WTC11 (cell line): ENCODE results near the gene GRAP2. TPM values are rescaled to one million over a fixed set of nuclear protein-coding genes. Genes with fewer than 3 reads are reported as not detected.
"Not testable (repeated sequence)": the region's sequence is repeated elsewhere in the genome, so short reads cannot be mapped to it uniquely, and the experiment has no call there.

ENCODE experiments used
- ATAC-seq: fragments of 200-7000 bp; cut with Tn5 transposase; 2 replicates; pipeline ENCODE4 v1.10.0; 2021; ENCODE audit warnings: mild to moderate bottlenecking, moderate library complexity
- CTCF ChIA-PET: fragments of 300-600 bp; sonication (Branson Sonifier 250); formaldehyde crosslinking; loops from one replicate; lab custom pipeline; 2021; ENCODE audit warnings: antibody characterized with exemption; lab: Charles Lee
- POLR2A ChIA-PET: fragments of 350-600 bp; sonication (Branson Sonifier 250); formaldehyde crosslinking; loops from one replicate; lab custom pipeline; 2021; ENCODE audit warnings: antibody characterized with exemption; lab: Charles Lee
- DNase-seq: peaks from one replicate; pipeline ENCODE4 v3.0.0; 2021; ENCODE audit warnings: low spot score
- H3K27ac Mint-ChIP-seq: 2 replicates; pipeline ENCODE4 v1.8.0; 2021; ENCODE audit warnings: mixed read lengths
- H3K27me3 Mint-ChIP-seq: 2 replicates; pipeline ENCODE4 v1.8.0; 2021; ENCODE audit warnings: low read depth, mild to moderate bottlenecking, moderate library complexity, mixed read lengths
- H3K36me3 Mint-ChIP-seq: 2 replicates; pipeline ENCODE4 v1.8.0; 2021; ENCODE audit warnings: mixed read lengths
- H3K4me1 Mint-ChIP-seq: 2 replicates; pipeline ENCODE4 v1.8.0; 2022; ENCODE audit warnings: mixed read lengths
- H3K4me3 Mint-ChIP-seq: 2 replicates; pipeline ENCODE4 v1.8.0; 2021; ENCODE audit warnings: mild to moderate bottlenecking, moderate library complexity, mixed read lengths
- H3K9me3 Mint-ChIP-seq: 2 replicates; pipeline ENCODE4 v1.8.0; 2021; ENCODE audit warnings: mixed read lengths
- ELF4 ChIP-seq: sonication (generic); formaldehyde crosslinking; IDR thresholded peaks from 2 replicates; pipeline ENCODE4 v1.8.1; 2022; ENCODE audit warnings: low read depth, mild to moderate bottlenecking, moderate library complexity, missing genetic modification reagents
- EMX1 ChIP-seq: fragments of 250-450 bp; sonication (Bioruptor Pico); IDR thresholded peaks from 2 replicates; pipeline ENCODE4 v1.8.0; 2021; ENCODE audit warnings: mild to moderate bottlenecking
- ESRRA ChIP-seq: sonication (generic); formaldehyde crosslinking; IDR thresholded peaks from 2 replicates; pipeline ENCODE4 v1.8.1; 2022; ENCODE audit warnings: mild to moderate bottlenecking, missing genetic modification reagents, borderline replicate concordance
- FOXK1 ChIP-seq: sonication (generic); formaldehyde crosslinking; IDR thresholded peaks from 2 replicates; pipeline ENCODE4 v1.8.0; 2022; ENCODE audit warnings: mild to moderate bottlenecking, moderate library complexity, missing genetic modification reagents
- IRF2 ChIP-seq: sonication (generic); formaldehyde crosslinking; IDR thresholded peaks from 2 replicates; pipeline ENCODE4 v1.8.0; 2022; ENCODE audit warnings: low read depth, missing genetic modification reagents, borderline replicate concordance
- JUN ChIP-seq: sonication (generic); formaldehyde crosslinking; IDR thresholded peaks from 2 replicates; pipeline ENCODE4 v1.8.0; 2023; ENCODE audit warnings: mild to moderate bottlenecking, missing genetic modification reagents
- KAT7 ChIP-seq: sonication (generic); formaldehyde crosslinking; IDR thresholded peaks from 2 replicates; pipeline ENCODE4 v1.8.1; 2023; ENCODE audit warnings: missing genetic modification reagents, mild to moderate bottlenecking, borderline replicate concordance
- MXD4 ChIP-seq: fragments of 250-450 bp; sonication (Bioruptor Pico); IDR thresholded peaks from 2 replicates; pipeline ENCODE4 v1.8.0; 2021; ENCODE audit warnings: mild to moderate bottlenecking, moderate library complexity, borderline replicate concordance
- NR1H2 ChIP-seq: sonication (generic); formaldehyde crosslinking; IDR thresholded peaks from 2 replicates; pipeline ENCODE4 v1.9.0; 2021; ENCODE audit warnings: mild to moderate bottlenecking, moderate library complexity, missing genetic modification reagents
- OVOL2 ChIP-seq: fragments of 250-450 bp; sonication (Bioruptor Pico); IDR thresholded peaks from 2 replicates; pipeline ENCODE4 v1.9.0; 2021; ENCODE audit warnings: mild to moderate bottlenecking, borderline replicate concordance
- TCF7 ChIP-seq: sonication (generic); formaldehyde crosslinking; IDR thresholded peaks from 2 replicates; pipeline ENCODE4 v1.8.0; 2022; ENCODE audit warnings: mild to moderate bottlenecking, low read depth, missing genetic modification reagents, moderate library complexity
- ZBTB21 ChIP-seq: sonication (generic); formaldehyde crosslinking; IDR thresholded peaks from 2 replicates; pipeline ENCODE4 v1.8.1; 2023; ENCODE audit warnings: mild to moderate bottlenecking, missing genetic modification reagents, borderline replicate concordance
- total RNA-seq: library from RNA; stranded (reverse); gene quantifications from 3 replicates; pipeline ENCODE4 v1.2.3, GENCODE V29; 2021
- TF ChIP-seq, protein P1 (sequence below): fragments of 250-450 bp; sonication (Bioruptor Pico); IDR thresholded peaks from 2 replicates; pipeline ENCODE4 v1.9.0; 2021; ENCODE audit warnings: mild to moderate bottlenecking, borderline replicate concordance
- TF ChIP-seq, protein P2 (sequence below): sonication (generic); formaldehyde crosslinking; IDR thresholded peaks from 2 replicates; pipeline ENCODE4 v1.8.1; 2023; ENCODE audit warnings: mild to moderate bottlenecking, missing genetic modification reagents, moderate library complexity

GRAP2 gene
- total RNA-seq, 1 experiment from 2014 or later, result 0.33 TPM

DNA sequence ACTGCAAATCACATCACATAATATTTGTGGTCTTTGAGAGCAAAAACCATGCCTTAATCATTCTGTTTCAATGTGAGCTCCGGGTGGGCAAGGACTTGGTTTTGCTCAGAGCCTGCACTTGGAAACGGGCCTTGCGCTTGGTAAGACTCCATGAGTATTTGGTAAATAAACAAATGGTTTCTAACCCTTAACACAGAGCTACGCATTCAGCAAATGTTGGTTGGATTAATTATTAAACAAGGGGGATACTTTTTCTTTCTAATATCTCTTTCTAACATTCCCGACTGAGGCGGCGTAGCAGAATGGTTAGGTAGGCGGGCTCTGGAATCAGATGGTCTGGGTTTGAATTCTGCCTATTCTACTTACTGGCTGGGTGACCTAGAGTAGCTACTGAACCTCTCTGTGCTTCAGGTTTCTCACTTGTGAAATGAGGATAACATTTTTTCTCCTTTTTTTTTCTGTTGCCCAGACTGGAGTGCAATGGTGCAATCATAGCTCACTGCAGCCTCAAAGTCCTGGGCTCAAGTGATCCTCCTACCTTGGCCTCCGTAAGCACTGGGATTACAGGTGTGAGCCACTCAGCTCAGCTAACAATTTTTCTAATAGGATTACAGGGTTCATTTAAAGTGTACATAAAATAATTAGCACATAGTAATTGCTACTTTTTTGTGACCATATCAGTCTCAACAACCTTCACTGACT is 90.4 kb downstream of the GRAP2 start (continued):
- TF ChIP-seq, protein P1, sequence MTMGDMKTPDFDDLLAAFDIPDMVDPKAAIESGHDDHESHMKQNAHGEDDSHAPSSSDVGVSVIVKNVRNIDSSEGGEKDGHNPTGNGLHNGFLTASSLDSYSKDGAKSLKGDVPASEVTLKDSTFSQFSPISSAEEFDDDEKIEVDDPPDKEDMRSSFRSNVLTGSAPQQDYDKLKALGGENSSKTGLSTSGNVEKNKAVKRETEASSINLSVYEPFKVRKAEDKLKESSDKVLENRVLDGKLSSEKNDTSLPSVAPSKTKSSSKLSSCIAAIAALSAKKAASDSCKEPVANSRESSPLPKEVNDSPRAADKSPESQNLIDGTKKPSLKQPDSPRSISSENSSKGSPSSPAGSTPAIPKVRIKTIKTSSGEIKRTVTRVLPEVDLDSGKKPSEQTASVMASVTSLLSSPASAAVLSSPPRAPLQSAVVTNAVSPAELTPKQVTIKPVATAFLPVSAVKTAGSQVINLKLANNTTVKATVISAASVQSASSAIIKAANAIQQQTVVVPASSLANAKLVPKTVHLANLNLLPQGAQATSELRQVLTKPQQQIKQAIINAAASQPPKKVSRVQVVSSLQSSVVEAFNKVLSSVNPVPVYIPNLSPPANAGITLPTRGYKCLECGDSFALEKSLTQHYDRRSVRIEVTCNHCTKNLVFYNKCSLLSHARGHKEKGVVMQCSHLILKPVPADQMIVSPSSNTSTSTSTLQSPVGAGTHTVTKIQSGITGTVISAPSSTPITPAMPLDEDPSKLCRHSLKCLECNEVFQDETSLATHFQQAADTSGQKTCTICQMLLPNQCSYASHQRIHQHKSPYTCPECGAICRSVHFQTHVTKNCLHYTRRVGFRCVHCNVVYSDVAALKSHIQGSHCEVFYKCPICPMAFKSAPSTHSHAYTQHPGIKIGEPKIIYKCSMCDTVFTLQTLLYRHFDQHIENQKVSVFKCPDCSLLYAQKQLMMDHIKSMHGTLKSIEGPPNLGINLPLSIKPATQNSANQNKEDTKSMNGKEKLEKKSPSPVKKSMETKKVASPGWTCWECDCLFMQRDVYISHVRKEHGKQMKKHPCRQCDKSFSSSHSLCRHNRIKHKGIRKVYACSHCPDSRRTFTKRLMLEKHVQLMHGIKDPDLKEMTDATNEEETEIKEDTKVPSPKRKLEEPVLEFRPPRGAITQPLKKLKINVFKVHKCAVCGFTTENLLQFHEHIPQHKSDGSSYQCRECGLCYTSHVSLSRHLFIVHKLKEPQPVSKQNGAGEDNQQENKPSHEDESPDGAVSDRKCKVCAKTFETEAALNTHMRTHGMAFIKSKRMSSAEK (CRISPR knock-in tag), result no peak
- TF ChIP-seq ESRRA (CRISPR knock-in tag), result no peak
- TF ChIP-seq OVOL2 (CRISPR knock-in tag), result no peak
- no peak for TF ChIP-seq JUN (CRISPR knock-in tag)
- no peak for TF ChIP-seq KAT7 (CRISPR knock-in tag)
- no peak for TF ChIP-seq TCF7
- TF ChIP-seq IRF2, result no peak
- TF ChIP-seq NR1H2 (CRISPR knock-in tag), result no peak

DNA sequence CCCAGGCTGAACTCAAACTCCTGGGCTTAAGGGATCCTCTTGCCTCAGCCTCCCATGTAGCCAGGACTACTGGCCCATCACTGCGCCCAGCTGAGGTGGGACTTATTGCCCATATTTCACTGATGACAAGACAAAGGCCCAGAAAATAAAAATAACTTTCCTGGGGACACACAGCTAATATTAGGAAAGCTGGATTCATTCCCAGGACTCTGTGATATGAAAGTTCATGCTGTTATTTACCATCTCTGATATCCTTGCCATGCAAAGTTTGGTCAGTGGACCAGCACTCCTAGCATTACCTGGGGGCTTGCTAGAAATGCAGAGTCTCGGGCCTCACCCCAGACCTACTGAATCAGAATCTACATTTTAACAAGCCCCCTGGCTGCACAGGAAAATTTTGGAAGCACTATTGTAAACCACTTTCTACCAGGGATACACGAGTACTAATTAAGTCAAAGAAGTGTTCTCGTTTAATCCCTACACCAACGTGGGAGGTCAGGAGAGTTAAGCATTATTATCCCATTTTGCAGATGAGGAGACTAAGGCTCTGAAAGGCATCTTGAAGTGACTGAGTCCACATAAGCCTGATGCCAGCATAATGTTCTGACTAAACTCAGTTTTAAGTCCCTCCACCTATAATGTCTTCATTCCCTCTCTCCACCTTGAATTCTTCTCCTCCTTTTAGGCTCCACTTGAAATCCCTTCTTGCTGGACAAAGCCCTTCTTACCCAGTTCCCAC is 91.4 kb downstream of the GRAP2 start:
- POLR2A ChIA-PET, result no interaction called here
- TF ChIP-seq FOXK1 (CRISPR knock-in tag) (no peak), EMX1 (CRISPR knock-in tag) (no peak), ESRRA (CRISPR knock-in tag) (no peak), ELF4 (CRISPR knock-in tag) (no peak), ZBTB21 (CRISPR knock-in tag) (no peak), MXD4 (no peak), KAT7 (CRISPR knock-in tag) (no peak)
- TF ChIP-seq, protein P1 (CRISPR knock-in tag), result no peak
- TF ChIP-seq, protein P2, sequence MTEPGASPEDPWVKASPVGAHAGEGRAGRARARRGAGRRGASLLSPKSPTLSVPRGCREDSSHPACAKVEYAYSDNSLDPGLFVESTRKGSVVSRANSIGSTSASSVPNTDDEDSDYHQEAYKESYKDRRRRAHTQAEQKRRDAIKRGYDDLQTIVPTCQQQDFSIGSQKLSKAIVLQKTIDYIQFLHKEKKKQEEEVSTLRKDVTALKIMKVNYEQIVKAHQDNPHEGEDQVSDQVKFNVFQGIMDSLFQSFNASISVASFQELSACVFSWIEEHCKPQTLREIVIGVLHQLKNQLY (CRISPR knock-in tag), result no peak
- H3K9me3 Mint-ChIP-seq, result no peaks in the 10 kb centered on the region
- CTCF ChIA-PET, result interaction anchor here (0.9 to 2.1 kb wide), 2 partner anchors 32 to 59 kb away, joined by 4 to 8 read pairs; no protein-coding TSS in a partner anchor
- no peaks in the 10 kb centered on the region for H3K36me3 Mint-ChIP-seq
- DNase-seq (no peak), ATAC-seq (no peak)
- peaks cover 34% of the 10 kb centered on the region for H3K4me1 Mint-ChIP-seq
- no peak overlapping the region for H3K4me3 Mint-ChIP-seq
- peaks cover 37% of the 10 kb centered on the region for H3K27me3 Mint-ChIP-seq
- no peak overlapping the region for H3K27ac Mint-ChIP-seq

DNA sequence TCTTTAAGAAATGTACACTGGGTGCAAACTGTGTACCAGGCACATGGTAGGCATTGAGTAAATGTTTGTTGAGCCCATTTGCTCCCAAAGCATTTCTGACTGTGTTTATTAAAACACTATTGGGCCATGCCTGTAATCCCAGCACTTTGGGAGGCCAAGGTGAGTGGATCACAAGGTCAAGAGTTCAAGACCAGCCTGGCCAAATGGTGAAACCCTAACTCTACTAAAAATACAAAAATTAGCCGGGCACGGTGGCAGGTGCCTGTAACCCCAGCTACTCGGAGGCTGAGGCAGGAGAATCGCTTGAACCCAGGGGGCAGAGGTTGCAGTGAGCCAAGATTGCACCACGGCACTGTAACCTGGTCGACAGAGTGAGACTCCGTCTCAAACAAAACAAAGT is 92.0 kb downstream of the GRAP2 start:
- H3K4me1 Mint-ChIP-seq, result peaks cover 41% of the 10 kb centered on the region

More for the DNA sequence above, 92.0 kb downstream of the GRAP2 start:
- not testable (repeated sequence) for ATAC-seq, DNase-seq, H3K36me3 Mint-ChIP-seq, H3K27ac Mint-ChIP-seq, H3K9me3 Mint-ChIP-seq, H3K4me3 Mint-ChIP-seq
- H3K27me3 Mint-ChIP-seq, result peaks cover 34% of the 10 kb centered on the region
- CTCF ChIA-PET, result interaction anchor here (0.8 to 0.9 kb wide), 2 partner anchors 32 to 59 kb away, joined by 3 to 4 read pairs; no protein-coding TSS in a partner anchor
- POLR2A ChIA-PET, result interaction anchor here (1.2 kb wide), 1 partner anchor 12 kb away, joined by 3 read pairs; no protein-coding TSS in a partner anchor
